ENCODE measurements around the gene CCL21. TPM values are rescaled to one million over a fixed set of nuclear protein-coding genes. Genes with fewer than 3 reads are reported as not detected.
"Not testable (repeated sequence)": the region's sequence is repeated elsewhere in the genome, so short reads cannot be mapped to it uniquely, and the experiment has no call there.

CCL21 gene
- total and polyA plus RNA-seq, 2 of the 8 experiments (the other 6 are each of a cell fraction or from before 2014, with no cell fraction given): not detected

- H2BK120ac ChIP-seq (replicated peaks; ENCODE audit: low read depth, low read length); H2BK5ac ChIP-seq (ENCODE audit: low read depth, low read length); H2BK20ac ChIP-seq (ENCODE audit: low read length); H3K79me2 ChIP-seq (ENCODE audit: control insufficient read depth in 1 of 2, insufficient read depth in 2 of 2, low read length in 2 of 2); H3K23ac ChIP-seq (ENCODE audit: insufficient read length); H4K5ac ChIP-seq (ENCODE audit: insufficient read length, low read depth, low read length); H3K23me2 ChIP-seq (ENCODE audit: low read depth, low read length); H2BK12ac ChIP-seq (ENCODE audit: low read depth, low read length); H4K8ac ChIP-seq (ENCODE audit: extremely low read depth, insufficient read depth, low read length); H3K56ac ChIP-seq (replicated peaks; ENCODE audit: insufficient read length, low read depth, low read length); H3K27me3 ChIP-seq (replicated peaks in 1 of 4; ENCODE audit: control insufficient read depth in 3 of 4, extremely low read depth in 1 of 4, insufficient read depth in 3 of 4, low read length in 3 of 4); H3K18ac ChIP-seq (ENCODE audit: extremely low read depth, low read length); H3K79me1 ChIP-seq (ENCODE audit: low read depth, low read length); H3K14ac ChIP-seq (ENCODE audit: insufficient read length); H4K20me1 ChIP-seq (replicated peaks in 1 of 2; ENCODE audit: control insufficient read depth in 1 of 2, insufficient read depth in 2 of 2, low read length in 2 of 2); H4K91ac ChIP-seq (replicated peaks; ENCODE audit: insufficient read length, low read length); H3K4me1 ChIP-seq (replicated peaks in 1 of 4; ENCODE audit: control insufficient read depth in 3 of 4, insufficient read depth in 4 of 4, low read length in 3 of 4); DNase-seq (ENCODE audit: low read depth in 1 of 2, low spot score in 2 of 2); H3K9ac ChIP-seq (replicated peaks in 1 of 4; ENCODE audit: extremely low read depth in 1 of 4, low read depth in 3 of 4, low read length in 3 of 4); H3K36me3 ChIP-seq (ENCODE audit: control insufficient read depth in 2 of 4, insufficient read depth in 4 of 4, low read length in 3 of 4); H3K27ac ChIP-seq (ENCODE audit: low read depth, low read length); H3K4me2 ChIP-seq (ENCODE audit: insufficient read depth in 1 of 2, low read depth in 2 of 2, low read length in 2 of 2); H3K4ac ChIP-seq (replicated peaks; ENCODE audit: insufficient read length, low read depth, low read length); H2BK15ac ChIP-seq (ENCODE audit: low read length); H3K9me3 ChIP-seq (ENCODE audit: insufficient read depth in 2 of 2, low read depth in 1 of 2, low read length in 1 of 2); FAIRE-seq; POLR2A ChIA-PET (ENCODE audit: partially characterized antibody); H3K4me3 ChIP-seq (ENCODE audit: extremely low read depth in 1 of 4, insufficient read depth in 2 of 4, low read depth in 3 of 4, low read length in 4 of 4); H2AK5ac ChIP-seq (ENCODE audit: low read depth, low read length); H2AFZ ChIP-seq (ENCODE audit: low read length): not testable (repeated sequence)
- CTCF ChIA-PET (ENCODE audit: partially characterized antibody): interaction anchor here (0.5 to 6.6 kb wide), 3 partner anchors 17 to 345 kb away, joined by 3 to 67 read pairs (median 3); no protein-coding TSS in a partner anchor
These were observed 9.8 kb upstream of the CCL21 start for GRCh38 chr9:34719769-34720025.

All from H1 (cell line).